GM12892 (cell line): Measurements from ENCODE around the gene SFT2D2.

Experiments
- POLR2A ChIP-seq: IDR thresholded peaks from 2 replicates; pipeline ENCODE4 v1.6.1; 2011; ENCODE audit warnings: low read depth, low read length, control low read depth
- POLR2AphosphoS5 ChIP-seq: IDR thresholded peaks from 2 replicates; pipeline ENCODE4 v1.6.1; 2011; ENCODE audit warnings: low read depth, low read length, control low read depth
- TAF1 ChIP-seq: IDR thresholded peaks from 2 replicates; pipeline ENCODE4 v1.6.1; 2011; ENCODE audit warnings: low read depth, mild to moderate bottlenecking, control low read depth, low read length, borderline replicate concordance

DNA sequence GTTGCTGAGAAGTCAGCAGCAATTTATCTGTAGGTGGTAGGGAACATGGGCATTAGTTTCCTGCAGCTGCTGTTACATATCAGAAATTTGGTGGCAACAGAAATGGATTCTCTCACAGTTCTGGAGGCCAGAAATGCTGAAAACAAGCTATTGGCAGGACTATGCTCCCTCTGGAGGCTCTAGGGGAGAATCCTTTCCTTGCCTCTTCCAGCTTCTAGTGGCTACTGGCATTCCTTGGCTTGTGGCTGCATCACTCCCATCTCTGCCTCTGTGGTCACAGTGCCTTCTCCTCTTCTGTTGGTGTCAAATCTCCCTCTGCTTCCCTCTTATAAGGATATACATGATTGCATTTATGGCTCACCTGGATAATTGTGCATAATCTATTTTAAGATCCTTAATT, 2.5 kb upstream of the SFT2D2 start:
- no peak for TF ChIP-seq POLR2A
- TF ChIP-seq POLR2AphosphoS5, result no peak
- no peak for TF ChIP-seq TAF1
